GM18873 (cell line): ENCODE results near the gene SDK2.

ENCODE experiments used
- ATAC-seq: cut with Tn5 transposase; IDR thresholded peaks from one replicate; pipeline ENCODE4 v1.9.1; 2021; ENCODE audit warnings: mild to moderate bottlenecking, moderate library complexity, moderate number of reproducible peaks; ENCODE audit not compliant: unreplicated experiment, low FRiP score

Gene SDK2

GRCh38 chr17:73639322-73639721 lies 4.9 kb downstream of the SDK2 start:
- ATAC-seq, result no peak

GRCh38 chr17:73638556-73638955 lies 5.7 kb downstream of the SDK2 start:
- no peak for ATAC-seq

DNA sequence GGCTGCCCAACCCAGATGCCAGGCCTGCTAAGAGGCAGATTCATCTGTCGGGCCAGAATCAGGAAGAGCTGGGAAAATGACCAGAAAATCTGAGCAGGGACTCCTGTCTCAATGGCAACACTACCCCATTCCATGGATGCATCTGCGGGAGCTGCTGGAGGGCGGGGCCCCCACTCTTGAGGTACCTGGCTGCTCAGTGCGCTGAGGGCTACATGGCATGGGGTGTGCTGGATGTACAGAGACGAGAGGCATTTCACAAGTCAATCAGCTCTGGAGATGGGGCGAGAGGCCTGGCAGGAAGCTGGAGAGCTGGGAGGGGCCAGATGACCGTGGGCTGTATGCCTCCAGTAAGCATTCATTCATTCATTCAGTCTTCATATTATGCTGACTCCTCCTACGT lies 6.4 kb downstream of the SDK2 start:
- ATAC-seq, result no peak

DNA sequence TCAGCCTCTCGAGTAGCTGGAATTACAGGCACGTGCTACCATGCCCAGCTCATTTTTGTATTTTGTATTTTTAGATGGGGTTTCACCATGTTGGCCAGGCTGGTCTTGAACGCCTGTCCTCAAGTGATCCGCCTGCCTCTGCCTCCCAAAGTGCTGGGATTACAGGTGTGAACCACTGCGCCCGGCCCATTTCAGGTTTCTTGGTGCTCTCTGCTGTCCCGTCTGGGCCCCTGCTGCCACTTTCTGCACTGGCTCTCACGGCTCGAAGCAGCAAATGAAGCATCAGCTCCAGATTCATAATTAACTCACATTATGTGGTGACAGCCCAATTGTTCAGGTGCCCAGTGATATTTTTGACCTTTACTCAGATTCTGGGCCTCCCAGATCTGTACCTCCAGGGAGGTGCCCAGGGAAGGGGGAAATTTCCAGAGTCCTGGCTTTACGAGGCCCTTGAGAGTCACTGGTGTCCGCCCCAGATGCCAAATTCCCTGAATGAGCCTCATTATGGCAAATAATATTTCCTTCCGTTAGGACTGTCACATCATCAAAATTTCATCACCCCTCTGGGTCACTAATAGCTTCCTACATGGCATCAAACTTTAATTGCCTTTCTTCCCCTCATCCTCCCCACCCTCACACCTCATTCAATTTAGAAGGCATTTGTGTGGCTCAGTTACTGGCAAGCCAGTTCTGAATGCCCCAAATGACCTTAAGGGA lies 9.0 kb downstream of the SDK2 start:
- ATAC-seq, result no peak

- ATAC-seq, result no peak
Measured at GRCh38 chr17:73634629-73635028, 9.6 kb downstream of the SDK2 start.

- ATAC-seq, result no peak
Measured at GRCh38 chr17:73633736-73634135, 10.5 kb downstream of the SDK2 start.

DNA sequence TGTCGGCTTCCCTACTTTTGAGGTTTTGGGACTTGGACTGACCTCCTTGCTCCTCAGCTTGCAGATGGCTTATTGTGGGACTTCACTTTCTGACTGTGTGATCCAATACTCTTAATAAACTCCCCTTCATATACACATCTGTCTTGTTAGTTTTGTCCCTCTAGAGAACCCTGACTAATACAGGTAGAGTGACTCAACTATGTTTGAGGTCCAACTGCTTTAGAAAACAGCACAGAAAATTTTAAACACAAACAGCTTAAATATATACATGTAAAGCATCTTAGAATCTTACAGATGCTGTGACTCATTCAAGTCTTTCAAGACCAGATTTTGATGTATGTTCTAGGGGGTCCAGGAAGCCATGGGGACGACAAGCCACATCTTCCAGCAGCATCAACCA lies 11.7 kb downstream of the SDK2 start:
- no peak for ATAC-seq

DNA sequence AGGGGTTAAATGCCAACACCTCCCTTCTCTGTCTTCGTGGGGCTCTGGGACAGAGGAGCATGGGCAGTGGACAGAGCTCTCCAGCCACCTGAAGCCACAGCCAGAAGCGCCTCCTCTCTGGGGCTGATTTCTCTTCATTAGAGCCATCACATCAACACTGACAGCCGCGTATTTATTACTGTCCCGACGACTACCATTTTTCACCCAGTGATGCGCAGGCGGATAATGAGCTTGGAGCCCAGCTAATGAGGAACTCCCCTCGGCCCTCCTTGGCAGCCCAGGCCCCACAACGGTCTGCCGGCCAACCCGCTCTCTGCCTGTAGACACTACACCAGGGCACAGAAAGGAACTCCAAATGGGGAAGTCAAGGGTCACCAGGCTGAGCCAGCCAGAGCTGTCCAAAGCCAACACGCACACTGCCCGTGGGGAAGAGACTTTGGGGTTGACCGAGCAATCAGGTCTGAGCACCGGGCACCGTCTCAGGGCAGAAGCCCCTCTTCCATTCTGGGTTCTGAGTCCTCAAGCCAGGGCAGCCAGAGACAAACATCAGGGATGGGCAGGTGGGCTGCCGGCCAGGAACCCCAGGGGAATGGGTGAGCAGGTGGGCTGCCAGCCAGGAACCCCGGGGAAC lies 13.2 kb downstream of the SDK2 start:
- ATAC-seq, result no peak

GRCh38 chr17:73630531-73630930 lies 13.7 kb downstream of the SDK2 start:
- ATAC-seq, result no peak

DNA sequence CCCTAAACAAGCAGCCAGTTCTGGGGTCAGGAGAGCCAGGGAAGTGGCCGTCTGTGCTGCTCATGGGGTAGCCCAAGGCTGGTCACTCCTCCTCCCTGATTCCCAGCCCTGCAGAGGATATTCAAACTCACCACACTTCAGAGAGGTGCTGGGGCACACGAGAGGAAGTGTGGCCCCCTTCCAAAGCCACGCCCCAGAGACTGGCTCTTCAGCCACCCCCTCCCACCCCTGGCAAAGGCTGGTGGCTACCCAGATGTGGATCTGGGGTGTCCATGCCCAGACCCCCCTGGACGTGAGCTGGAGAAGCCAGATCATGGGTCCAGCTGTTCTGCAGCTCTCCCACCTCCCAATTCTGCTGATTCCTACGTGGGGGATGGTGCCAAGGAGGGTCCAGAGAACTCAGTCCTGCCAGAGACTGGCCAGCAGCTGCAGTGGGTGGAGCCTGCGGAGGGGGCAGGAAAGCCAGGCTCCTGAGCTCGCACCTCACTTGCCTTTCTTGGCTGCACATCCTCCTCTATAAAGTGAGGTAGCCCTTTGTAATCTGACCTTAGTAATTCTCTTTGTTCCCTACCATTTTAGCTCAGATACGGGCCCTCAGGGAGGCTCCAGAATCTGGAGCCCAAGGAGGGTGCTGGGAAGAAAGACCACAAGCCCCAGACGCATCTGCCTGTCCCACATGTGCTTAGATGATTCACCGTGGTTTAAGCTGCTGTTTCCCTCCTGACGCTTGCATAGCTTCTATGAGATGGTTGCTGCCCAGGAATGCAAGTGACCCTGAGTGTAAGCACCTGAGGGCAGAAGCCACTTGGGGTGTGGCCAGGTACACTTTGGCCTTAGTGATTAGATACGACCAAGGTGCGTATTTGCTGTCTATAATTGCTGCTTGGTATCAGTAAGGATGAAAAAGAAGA lies 15.3 kb downstream of the SDK2 start:
- ATAC-seq, result no peak

DNA sequence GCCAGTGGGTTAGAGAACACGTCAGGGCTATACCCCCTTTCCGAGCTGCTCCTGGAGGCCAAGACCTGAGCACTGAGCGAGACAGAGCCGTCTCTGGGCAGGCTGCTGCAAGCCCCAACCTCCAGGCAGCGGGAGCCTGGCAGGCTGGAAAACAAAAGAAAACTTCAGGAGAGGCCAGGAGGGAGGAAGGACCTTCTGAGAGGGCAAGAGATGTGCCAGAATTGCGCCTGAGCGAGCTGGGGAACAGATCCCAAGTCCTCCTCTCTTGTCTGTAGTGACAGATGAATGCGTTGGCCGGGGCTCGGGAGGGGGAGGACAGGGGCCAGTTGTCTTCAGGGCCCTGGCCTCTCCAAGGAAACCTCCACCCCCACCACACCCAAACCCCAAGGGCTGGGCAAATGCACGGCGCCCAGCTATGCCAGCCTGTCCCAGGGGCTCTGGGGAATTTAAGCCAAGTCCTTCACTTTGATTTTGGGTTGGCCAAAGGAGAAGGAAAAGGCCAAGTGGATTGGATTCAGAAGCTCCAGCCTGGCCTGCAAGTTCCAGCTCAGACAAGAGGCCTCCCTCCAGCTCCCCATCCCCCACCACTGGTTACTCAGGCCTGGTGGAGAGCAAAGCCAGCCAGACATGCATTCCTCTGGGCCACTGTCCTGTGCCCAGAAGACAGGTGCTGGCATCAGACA lies 18.1 kb downstream of the SDK2 start:
- ATAC-seq, result no peak

DNA sequence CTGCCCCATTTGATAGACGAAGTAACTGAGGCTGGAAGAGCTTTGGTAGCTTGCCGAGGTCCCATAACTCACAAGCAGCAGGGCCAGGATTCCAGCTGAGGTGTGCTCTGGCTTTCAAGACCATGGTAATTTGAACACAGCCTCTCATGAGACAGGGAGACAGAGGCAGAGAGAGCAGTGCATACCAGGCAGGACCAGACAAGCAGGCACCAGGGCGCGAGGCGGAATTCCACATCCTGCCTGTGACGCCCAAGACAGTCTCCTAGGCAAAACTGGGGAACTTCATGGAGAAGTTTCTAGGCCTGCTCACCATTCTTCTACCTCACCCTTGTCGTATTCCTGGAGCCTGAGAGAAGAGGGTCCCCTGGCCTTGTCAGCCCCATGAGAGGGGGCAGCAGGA lies 19.2 kb downstream of the SDK2 start:
- ATAC-seq, result no peak

DNA sequence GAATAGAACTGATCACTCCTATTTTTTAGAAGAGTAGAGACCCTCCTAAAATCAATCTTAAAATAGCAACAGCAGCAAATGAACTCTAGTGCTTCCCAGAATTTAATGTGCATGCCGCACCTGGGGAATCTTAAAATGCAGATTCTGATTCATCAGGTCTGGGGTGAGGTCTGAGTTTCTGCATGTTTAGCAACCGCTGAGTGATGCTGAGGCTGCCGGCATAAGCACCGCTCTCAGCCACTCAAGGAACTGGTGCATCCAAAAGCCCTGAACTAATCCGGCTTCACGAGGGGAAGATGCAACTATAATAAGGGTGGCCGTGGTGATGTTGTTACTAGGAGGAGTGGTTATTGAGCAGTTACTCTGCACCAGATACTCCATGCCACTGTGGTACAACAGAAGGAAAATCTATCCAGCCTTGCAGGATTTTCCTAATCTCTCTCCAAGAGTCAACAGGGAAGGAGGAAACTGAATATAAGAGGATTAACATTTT lies 19.7 kb downstream of the SDK2 start:
- no peak for ATAC-seq

- ATAC-seq, result no peak
Measured at GRCh38 chr17:73623818-73624217, 20.4 kb downstream of the SDK2 start.

- ATAC-seq, result no peak
Measured at GRCh38 chr17:73623247-73623646, 21.0 kb downstream of the SDK2 start.

DNA sequence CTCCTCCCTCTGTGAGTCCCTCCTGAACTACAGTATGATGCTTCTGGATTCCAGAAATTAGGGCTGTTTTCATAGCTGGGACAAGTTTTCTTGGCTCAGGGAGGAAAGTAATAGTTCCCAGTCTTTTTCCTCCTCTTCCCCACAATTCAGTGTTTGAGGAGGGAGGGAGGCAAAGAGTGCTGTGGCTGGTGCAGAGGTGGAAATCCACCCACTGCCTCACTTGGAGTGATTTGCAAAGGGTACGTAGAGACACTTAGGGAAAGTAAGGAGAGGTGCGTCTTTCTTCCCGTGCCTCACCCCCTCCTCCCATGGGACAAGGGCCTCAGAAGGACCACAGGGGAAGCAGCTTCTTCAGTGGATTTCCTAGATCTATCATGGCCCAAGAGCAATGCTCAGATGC lies 21.9 kb downstream of the SDK2 start:
- ATAC-seq, result no peak

- no peak for ATAC-seq
Measured at GRCh38 chr17:73621685-73622084, 22.6 kb downstream of the SDK2 start.

- ATAC-seq, result no peak
Measured at GRCh38 chr17:73620414-73620813, 23.8 kb downstream of the SDK2 start.

- ATAC-seq, result no peak
Measured at GRCh38 chr17:73617501-73617900, 26.7 kb downstream of the SDK2 start.

DNA sequence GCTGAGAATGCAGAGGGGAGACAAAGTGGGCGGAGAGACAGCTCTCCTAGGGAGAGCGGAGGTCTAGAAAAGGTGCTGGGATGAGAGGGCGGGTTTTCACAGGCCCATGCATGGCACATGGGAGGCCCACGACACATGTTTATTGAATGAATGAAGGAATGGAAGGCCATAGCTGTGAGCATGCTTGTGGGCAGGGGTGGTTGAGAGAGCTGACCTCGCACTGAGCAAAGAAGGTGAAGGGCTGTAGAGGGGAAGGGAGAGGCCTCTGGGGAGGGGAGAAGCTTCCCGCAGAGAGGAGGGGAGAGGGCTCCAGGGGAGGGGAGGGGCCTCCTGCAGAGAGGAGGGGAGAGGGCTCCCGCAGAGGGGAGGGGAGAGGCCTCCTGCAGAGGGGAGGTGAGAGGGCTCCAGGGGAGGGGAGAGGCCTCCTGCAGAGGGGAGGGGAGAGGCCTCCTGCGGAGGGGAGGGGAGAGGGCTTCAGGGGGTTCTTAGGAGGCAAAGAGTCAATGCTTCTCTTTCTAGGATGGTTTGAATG lies 27.3 kb downstream of the SDK2 start:
- no peak for ATAC-seq
